ENCODE data around the gene GALNS.

The GALNS gene

GRCh38 chr16:88840600-88841215 is 16.0 kb downstream of the GALNS start:
- Histone ChIP-seq H3K9me3 (ENCODE audit: severe bottlenecking) (no peaks in the 10 kb centered on the region), H3K4me3 (ENCODE audit: severe bottlenecking) (no peak overlapping the region), H3K4me1 (ENCODE audit: insufficient read depth, poor library complexity, severe bottlenecking) (no peaks in the 10 kb centered on the region), H3K27ac (ENCODE audit: poor library complexity, severe bottlenecking) (no peak overlapping the region), H3K36me3 (ENCODE audit: low read depth) (0 out of 2 replicates have a peak, but pooled peaks cover 7% of the 10 kb centered on the region), H3K27me3 (ENCODE audit: insufficient read depth, poor library complexity, severe bottlenecking) (no peaks in the 10 kb centered on the region)
- no peak for TF ChIP-seq CTCF (IDR thresholded peaks at IDR 0.05; ENCODE audit: poor library complexity, severe bottlenecking)
- ATAC-seq (ENCODE audit: low read depth), result no peak
- DNase-seq (ENCODE audit: low spot score), result no peak

GRCh38 chr16:88839745-88840599 is 16.8 kb downstream of the GALNS start:
- no peak for DNase-seq (ENCODE audit: low spot score)
- no peaks in the 10 kb centered on the region for H3K27me3 ChIP-seq (ENCODE audit: insufficient read depth, poor library complexity, severe bottlenecking)

GRCh38 chr16:88839026-88839529 is 17.7 kb downstream of the GALNS start:
- no peak for DNase-seq (ENCODE audit: low spot score)
- Histone ChIP-seq H3K4me1 (ENCODE audit: insufficient read depth, poor library complexity, severe bottlenecking) (no peaks in the 10 kb centered on the region), H3K4me3 (ENCODE audit: severe bottlenecking) (no peak overlapping the region), H3K9me3 (ENCODE audit: severe bottlenecking) (no peaks in the 10 kb centered on the region), H3K27me3 (ENCODE audit: insufficient read depth, poor library complexity, severe bottlenecking) (no peaks in the 10 kb centered on the region), H3K27ac (ENCODE audit: poor library complexity, severe bottlenecking) (no peak overlapping the region), H3K36me3 (ENCODE audit: low read depth) (peaks cover 7% of the 10 kb centered on the region; the same call in 1 of the 2 replicates)
- ATAC-seq (ENCODE audit: low read depth), result no peak
- no peak for TF ChIP-seq CTCF (IDR thresholded peaks at IDR 0.05; ENCODE audit: poor library complexity, severe bottlenecking)

More at GRCh38 chr16:88839745-88840599, 16.8 kb downstream of the GALNS start:
- Histone ChIP-seq H3K27ac (ENCODE audit: poor library complexity, severe bottlenecking) (no peak overlapping the region), H3K4me1 (ENCODE audit: insufficient read depth, poor library complexity, severe bottlenecking) (no peaks in the 10 kb centered on the region), H3K9me3 (ENCODE audit: severe bottlenecking) (no peaks in the 10 kb centered on the region), H3K4me3 (ENCODE audit: severe bottlenecking) (no peak overlapping the region), H3K36me3 (ENCODE audit: low read depth) (peaks cover 7% of the 10 kb centered on the region; the same call in 1 of the 2 replicates)
- no peak for TF ChIP-seq CTCF (IDR thresholded peaks at IDR 0.05; ENCODE audit: poor library complexity, severe bottlenecking)
- no peak for ATAC-seq (ENCODE audit: low read depth)

GRCh38 chr16:88838566-88838965 is 18.2 kb downstream of the GALNS start:
- DNase-seq (ENCODE audit: low spot score) (no peak), ATAC-seq (ENCODE audit: low read depth) (no peak)
- H3K36me3 ChIP-seq (ENCODE audit: low read depth), result peaks cover 7% of the 10 kb centered on the region; the same call in 1 of the 2 replicates
- no peak for TF ChIP-seq CTCF (IDR thresholded peaks at IDR 0.05; ENCODE audit: poor library complexity, severe bottlenecking)
- H3K9me3 ChIP-seq (ENCODE audit: severe bottlenecking), result no peaks in the 10 kb centered on the region
- H3K27ac ChIP-seq (ENCODE audit: poor library complexity, severe bottlenecking), result no peak overlapping the region
- H3K4me3 ChIP-seq (ENCODE audit: severe bottlenecking), result no peak overlapping the region
- no peaks in the 10 kb centered on the region for H3K4me1 ChIP-seq (ENCODE audit: insufficient read depth, poor library complexity, severe bottlenecking)
- no peaks in the 10 kb centered on the region for H3K27me3 ChIP-seq (ENCODE audit: insufficient read depth, poor library complexity, severe bottlenecking)
